ENCODE measurements around the gene CIPC.

- TF ChIP-seq CTCF (IDR thresholded peaks at IDR 0.05 in 2 of 3, conservative IDR thresholded peaks at IDR 0.05 in 1 of 3; ENCODE audit: borderline replicate concordance in 1 of 3, insufficient read depth in 1 of 3, low read depth in 2 of 3, low read length in 2 of 3) (no peak), ZNF274 (IDR thresholded peaks at IDR 0.05; ENCODE audit: low read depth, low read length) (no peak), MAX (IDR thresholded peaks at IDR 0.05) (no peak), POLR2A (IDR thresholded peaks at IDR 0.05; ENCODE audit: borderline replicate concordance, extremely low read depth, insufficient read depth, insufficient read length) (no peak), ZFX (IDR thresholded peaks at IDR 0.05) (no peak)
Measured at GRCh38 chr14:77100961-77101360, 2.9 kb downstream of the CIPC start.
